Activated naive CD4-positive, alpha-beta T cell treated with anti-CD3 and anti-CD28 coated beads for 36 hours (primary cell): ENCODE data around the gene PPP2R3A. TPM values are rescaled to one million over a fixed set of nuclear protein-coding genes. Genes with fewer than 3 reads are reported as not detected.
A peak's percentile ranks its signal among the peaks of the same experiment; 100 is the strongest.
"Not testable (repeated sequence)": the region's sequence is repeated elsewhere in the genome, so short reads cannot be mapped to it uniquely, and the experiment has no call there.

Experiments used
- CTCF ChIA-PET: fragments of 350-600 bp; sonication (Branson Sonifier 250); formaldehyde crosslinking; loops from one replicate; lab custom pipeline; 2021; ENCODE audit warnings: antibody characterized with exemption; lab: Charles Lee
- DNase-seq: peaks from one replicate; pipeline ENCODE4 v3.0.0-alpha.2; 2020
- H3K27ac Mint-ChIP-seq: one replicate; pipeline ENCODE4 v1.8.0; 2021; ENCODE audit warnings: mild to moderate bottlenecking, mixed read lengths
- H3K27me3 Mint-ChIP-seq: one replicate; pipeline ENCODE4 v1.8.0; 2021; ENCODE audit warnings: low read depth, mixed read lengths
- H3K36me3 Mint-ChIP-seq: one replicate; pipeline ENCODE4 v1.8.0; 2021; ENCODE audit warnings: low read depth, mixed read lengths
- H3K4me1 Mint-ChIP-seq: one replicate; pipeline ENCODE4 v1.8.0; 2021; ENCODE audit warnings: low read depth, mixed read lengths
- H3K4me3 Mint-ChIP-seq: one replicate; pipeline ENCODE4 v1.8.0; 2021; ENCODE audit warnings: mild to moderate bottlenecking, moderate library complexity, mixed read lengths
- H3K9me3 Mint-ChIP-seq: one replicate; pipeline ENCODE4 v1.8.0; 2021; ENCODE audit warnings: mixed read lengths
- intact Hi-C: fragments of 100-400 bp; cut with micrococcal nuclease; formaldehyde crosslinking; loops from one replicate; pipeline ENCODE4 v1.15.1; 2023
- total RNA-seq, 2 experiments: library from RNA; stranded (reverse); gene quantifications; one replicate each; pipeline ENCODE4 v1.2.3, GENCODE V29; 2021

Gene PPP2R3A
- total RNA-seq, 2 experiments from 2014 or later: 0.17 TPM

DNA sequence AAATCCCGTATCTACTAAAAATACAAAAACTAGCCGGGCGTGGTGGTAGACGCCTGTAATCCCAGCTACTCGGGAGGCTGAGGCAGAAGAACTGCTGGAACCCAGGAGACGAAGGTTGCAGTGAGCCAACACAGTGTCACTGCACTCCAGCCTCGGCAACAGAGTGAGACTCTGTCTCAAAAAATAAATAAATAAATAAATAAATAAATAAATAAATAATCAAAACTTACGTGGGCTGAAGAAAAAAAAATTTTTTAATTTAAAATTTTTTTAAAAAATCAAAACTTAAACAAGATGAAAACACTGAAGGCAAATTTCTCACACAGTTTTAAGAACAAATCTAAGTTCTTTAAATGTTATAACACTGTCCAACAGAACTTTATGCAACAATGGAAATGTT, 216.2 kb downstream of the PPP2R3A start:
- Mint-ChIP-seq H3K36me3 (peaks cover 1% of the 10 kb centered on the region), H3K27ac (no peak overlapping the region), H3K27me3 (no peaks in the 10 kb centered on the region), H3K4me1 (peaks cover 84% of the 10 kb centered on the region), H3K4me3 (no peak overlapping the region), H3K9me3 (no peaks in the 10 kb centered on the region)
- CTCF ChIA-PET: interaction anchor here (0.8 to 1.7 kb wide), 2 partner anchors 10 to 69 kb away, joined by 3 to 6 read pairs; partner anchors contain the start of gene PCCB
- intact Hi-C loops: loop anchor here (1.0 kb wide), 1 partner anchor 12 kb away; no protein-coding TSS in a partner anchor
- DNase-seq: no peak

DNA sequence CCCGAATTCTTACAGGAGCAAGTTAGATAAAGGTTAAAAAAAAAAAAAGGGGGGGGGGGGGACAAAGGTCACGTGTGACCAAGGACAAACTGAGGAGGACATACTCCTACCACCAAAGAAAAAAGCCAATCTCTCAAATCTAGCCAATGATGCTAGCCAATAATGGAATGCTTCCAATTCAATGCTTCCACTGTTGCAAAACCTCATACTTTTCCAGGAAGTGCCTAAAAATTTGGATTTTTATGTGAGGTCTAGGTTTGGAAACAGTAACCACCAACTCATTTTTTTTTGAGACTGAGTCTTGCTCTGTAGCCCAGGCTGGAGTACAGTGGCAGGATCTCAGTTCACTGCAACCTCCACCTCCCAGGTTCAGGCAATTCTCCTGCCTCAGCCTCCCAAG, 219.2 kb downstream of the PPP2R3A start:
- Mint-ChIP-seq H3K4me1 (peaks cover 86% of the 10 kb centered on the region), H3K36me3 (no peaks in the 10 kb centered on the region), H3K27ac (no peak overlapping the region), H3K4me3 (no peak overlapping the region), H3K9me3 (no peaks in the 10 kb centered on the region), H3K27me3 (no peaks in the 10 kb centered on the region)
- intact Hi-C loops: no loop called here
- no peak for DNase-seq
- CTCF ChIA-PET: no interaction called here

DNA sequence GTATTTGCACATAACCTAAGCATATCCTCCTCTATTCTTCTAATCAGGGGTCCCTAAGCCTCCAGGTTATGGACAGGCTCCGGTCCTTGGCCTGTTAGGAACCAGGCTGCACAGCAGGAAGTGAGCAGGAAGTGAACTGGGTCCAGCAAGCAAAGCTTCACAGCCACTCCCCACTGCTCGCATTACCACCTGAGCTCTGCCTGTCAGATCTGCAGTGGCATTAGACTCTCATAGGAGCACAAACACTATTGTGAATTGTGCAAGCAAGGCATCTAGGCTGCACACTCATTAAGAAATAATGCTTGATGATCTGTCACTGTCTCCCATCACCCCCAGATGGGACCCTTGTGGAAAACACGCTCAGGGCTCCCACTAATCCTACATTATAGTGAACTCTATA, 220.8 kb downstream of the PPP2R3A start:
- CTCF ChIA-PET: no interaction called here
- Mint-ChIP-seq H3K9me3 (no peaks in the 10 kb centered on the region), H3K36me3 (peaks cover 10% of the 10 kb centered on the region), H3K27ac (no peak overlapping the region), H3K4me3 (no peak overlapping the region), H3K27me3 (no peaks in the 10 kb centered on the region), H3K4me1 (peaks cover 91% of the 10 kb centered on the region)
- intact Hi-C loops: no loop called here
- DNase-seq: peak; percentile 50

DNA sequence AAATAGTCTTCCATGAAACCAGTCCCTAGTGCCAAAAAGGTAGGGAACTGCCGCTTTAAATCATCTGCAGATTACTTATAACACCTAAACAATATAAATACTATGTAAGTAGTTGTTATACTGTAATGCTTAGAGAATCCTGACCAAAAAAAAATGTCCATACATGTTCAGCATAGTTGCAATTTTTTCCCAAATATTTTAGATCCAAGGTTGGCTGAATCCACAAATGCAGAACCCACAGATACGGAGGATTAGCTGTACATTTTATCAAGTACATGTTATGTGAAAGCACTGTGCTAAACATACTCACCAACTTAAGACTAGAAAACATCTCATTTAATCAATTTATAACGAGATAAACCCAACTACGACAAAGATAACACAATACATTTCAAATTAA, 221.3 kb downstream of the PPP2R3A start:
- H3K9me3 Mint-ChIP-seq: no peaks in the 10 kb centered on the region
- peaks cover 92% of the 10 kb centered on the region for H3K4me1 Mint-ChIP-seq
- no peak for DNase-seq
- peaks cover 14% of the 10 kb centered on the region for H3K36me3 Mint-ChIP-seq
- no peak overlapping the region for H3K4me3 Mint-ChIP-seq
- CTCF ChIA-PET: no interaction called here
- H3K27me3 Mint-ChIP-seq: no peaks in the 10 kb centered on the region
- intact Hi-C loops: no loop called here
- H3K27ac Mint-ChIP-seq: no peak overlapping the region

DNA sequence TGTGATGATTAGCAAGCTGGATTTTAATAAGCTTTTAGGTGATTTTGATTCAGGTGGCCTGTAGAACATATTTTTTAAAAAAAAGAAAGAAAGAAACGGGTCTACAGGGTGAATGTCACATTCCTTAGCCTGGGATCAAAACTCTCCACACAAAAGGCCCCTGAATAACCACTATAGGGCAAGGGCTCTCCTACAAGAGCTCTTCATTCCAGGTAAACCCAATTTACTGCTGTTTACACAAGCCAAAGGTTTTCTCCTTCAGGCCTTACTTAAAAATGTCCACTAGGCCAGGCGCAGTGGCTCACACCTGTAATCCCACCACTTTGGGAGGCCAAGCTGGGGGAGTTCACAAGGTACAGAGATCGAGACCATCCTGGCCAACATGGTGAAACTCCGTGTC, 222.3 kb downstream of the PPP2R3A start:
- Mint-ChIP-seq H3K4me1 (peaks cover 90% of the 10 kb centered on the region), H3K36me3 (peaks cover 22% of the 10 kb centered on the region), H3K4me3 (no peak overlapping the region), H3K27ac (no peak overlapping the region), H3K27me3 (no peaks in the 10 kb centered on the region), H3K9me3 (no peaks in the 10 kb centered on the region)
- intact Hi-C loops: no loop called here
- CTCF ChIA-PET: interaction anchor here (0.7 to 0.9 kb wide), 2 partner anchors 12 to 23 kb away, joined by 3 to 6 read pairs; no protein-coding TSS in a partner anchor
- no peak for DNase-seq

DNA sequence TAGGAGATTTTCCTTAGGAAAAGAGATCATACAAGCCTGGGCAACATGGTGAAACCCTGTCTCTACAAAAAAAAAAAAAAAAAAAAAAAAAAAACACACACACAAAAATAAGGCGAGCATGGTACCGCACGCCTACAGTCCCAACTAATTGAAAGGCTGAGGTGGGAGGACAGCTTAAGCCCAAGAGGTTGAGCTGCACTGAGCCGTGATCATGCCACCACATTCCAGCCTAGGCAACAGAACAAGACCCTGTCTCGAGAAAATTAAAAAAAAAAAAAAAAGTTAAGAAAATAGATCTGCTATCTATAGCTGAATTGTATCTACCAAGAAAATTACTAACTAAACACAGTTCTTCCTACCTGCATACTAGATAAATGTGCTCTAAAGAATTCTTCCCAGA, 223.5 kb downstream of the PPP2R3A start:
- peak overlapping the region; percentile 22 for H3K4me3 Mint-ChIP-seq
- intact Hi-C loops: no loop called here
- peaks cover 31% of the 10 kb centered on the region for H3K36me3 Mint-ChIP-seq
- no peaks in the 10 kb centered on the region for H3K9me3 Mint-ChIP-seq
- peaks cover 80% of the 10 kb centered on the region for H3K4me1 Mint-ChIP-seq
- no peaks in the 10 kb centered on the region for H3K27me3 Mint-ChIP-seq
- CTCF ChIA-PET: no interaction called here
- no peak overlapping the region for H3K27ac Mint-ChIP-seq
- no peak for DNase-seq

DNA sequence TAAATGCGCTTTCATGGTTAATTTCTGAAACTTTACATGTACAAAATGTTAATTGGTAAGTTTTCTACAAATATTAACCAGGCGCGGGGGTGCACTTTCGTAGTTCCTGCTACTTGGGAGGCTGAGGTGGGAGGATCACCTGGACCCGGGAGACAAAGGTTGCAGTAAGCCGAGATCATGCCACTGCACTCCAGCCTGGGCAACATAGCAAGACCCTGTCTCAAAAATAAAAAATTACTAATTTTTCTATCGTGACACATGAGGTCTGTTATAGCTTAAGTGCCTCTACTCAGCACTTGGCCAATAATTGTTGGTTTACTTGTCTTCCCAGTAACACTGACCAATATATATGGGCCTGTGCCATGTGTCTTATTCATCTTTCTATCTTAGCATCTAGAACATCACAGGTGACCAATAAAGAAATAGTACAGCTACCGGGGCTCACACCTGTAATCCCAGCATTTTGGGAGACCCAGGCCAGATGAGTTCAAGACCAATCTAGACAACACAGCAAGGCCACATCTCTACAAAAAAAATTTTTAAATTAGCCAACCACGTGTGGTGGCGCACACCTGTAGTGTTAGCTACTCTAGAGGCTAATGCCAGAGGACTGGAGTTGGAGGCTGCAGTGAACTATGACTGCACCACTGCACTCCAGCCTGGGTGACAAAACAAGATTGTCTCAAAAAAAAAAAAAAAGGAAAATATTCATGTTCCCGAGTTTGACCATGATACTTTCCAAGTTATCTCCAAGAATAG, 224.5 kb downstream of the PPP2R3A start:
- CTCF ChIA-PET: interaction anchor here (0.6 kb wide), 2 partner anchors 14 to 1461 kb away, joined by 3 to 7 read pairs; no protein-coding TSS in a partner anchor
- Mint-ChIP-seq H3K36me3 (peaks cover 41% of the 10 kb centered on the region), H3K9me3 (no peaks in the 10 kb centered on the region), H3K4me3 (peak overlapping the region; percentile 100), H3K4me1 (peaks cover 71% of the 10 kb centered on the region), H3K27me3 (no peaks in the 10 kb centered on the region), H3K27ac (peak overlapping the region; percentile 30)
- no peak for DNase-seq
- intact Hi-C loops: no loop called here

DNA sequence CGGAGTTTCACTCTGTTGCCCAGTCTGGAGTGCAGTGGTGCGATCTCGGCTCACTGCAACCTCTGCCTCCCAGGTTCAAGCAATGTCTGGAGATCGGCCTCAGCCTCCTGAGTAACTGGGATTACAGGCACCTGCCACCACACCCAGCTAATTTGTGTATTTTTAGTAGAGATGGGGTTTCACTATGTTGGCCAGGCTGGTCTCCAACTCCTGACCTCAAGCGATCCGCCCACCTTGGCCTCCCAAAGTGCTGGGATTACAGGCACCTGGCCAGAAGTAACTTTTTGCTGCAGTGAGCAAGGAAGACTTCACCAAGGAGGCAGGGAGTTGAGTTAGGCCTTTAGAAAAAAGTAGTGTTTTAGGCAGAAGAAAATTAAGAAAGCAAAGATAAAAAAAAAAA, 226.7 kb downstream of the PPP2R3A start:
- peak overlapping the region; percentile 94 for H3K27ac Mint-ChIP-seq
- H3K4me1 Mint-ChIP-seq: peaks cover 51% of the 10 kb centered on the region

DNA sequence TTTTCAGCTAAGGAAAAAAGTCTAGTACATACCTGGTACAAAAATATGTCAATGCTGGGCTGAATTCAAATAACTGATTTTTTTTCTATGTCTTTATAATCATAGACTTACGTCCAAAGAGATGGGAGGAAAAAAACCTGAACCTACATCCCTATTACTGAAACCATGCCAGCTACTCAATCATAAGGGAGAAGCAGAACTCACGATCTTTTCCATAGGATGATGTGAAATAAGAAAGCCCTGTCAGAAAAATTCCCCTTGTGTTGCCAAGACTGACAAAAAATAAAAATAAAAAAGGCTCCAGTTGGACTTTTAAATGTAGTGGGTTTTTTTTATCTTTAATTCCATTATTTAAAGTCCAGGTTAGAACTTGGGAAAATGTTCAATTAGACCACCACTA, 227.3 kb downstream of the PPP2R3A start:
- CTCF ChIA-PET: interaction anchor here (1.1 kb wide), 1 partner anchor 560 kb away, joined by 5 read pairs; the partner anchor contains the start of gene STAG1
- Mint-ChIP-seq H3K4me1 (peaks cover 49% of the 10 kb centered on the region), H3K36me3 (peaks cover 50% of the 10 kb centered on the region)

More for the DNA sequence above, 226.7 kb downstream of the PPP2R3A start:
- CTCF ChIA-PET, DNase-seq, H3K27me3 Mint-ChIP-seq, H3K9me3 Mint-ChIP-seq: not testable (repeated sequence)
- Mint-ChIP-seq H3K4me3 (peak overlapping the region; percentile 100), H3K36me3 (peaks cover 50% of the 10 kb centered on the region)
- intact Hi-C loops: loop anchor here (1.0 kb wide), 1 partner anchor 50 kb away; no protein-coding TSS in a partner anchor

DNA sequence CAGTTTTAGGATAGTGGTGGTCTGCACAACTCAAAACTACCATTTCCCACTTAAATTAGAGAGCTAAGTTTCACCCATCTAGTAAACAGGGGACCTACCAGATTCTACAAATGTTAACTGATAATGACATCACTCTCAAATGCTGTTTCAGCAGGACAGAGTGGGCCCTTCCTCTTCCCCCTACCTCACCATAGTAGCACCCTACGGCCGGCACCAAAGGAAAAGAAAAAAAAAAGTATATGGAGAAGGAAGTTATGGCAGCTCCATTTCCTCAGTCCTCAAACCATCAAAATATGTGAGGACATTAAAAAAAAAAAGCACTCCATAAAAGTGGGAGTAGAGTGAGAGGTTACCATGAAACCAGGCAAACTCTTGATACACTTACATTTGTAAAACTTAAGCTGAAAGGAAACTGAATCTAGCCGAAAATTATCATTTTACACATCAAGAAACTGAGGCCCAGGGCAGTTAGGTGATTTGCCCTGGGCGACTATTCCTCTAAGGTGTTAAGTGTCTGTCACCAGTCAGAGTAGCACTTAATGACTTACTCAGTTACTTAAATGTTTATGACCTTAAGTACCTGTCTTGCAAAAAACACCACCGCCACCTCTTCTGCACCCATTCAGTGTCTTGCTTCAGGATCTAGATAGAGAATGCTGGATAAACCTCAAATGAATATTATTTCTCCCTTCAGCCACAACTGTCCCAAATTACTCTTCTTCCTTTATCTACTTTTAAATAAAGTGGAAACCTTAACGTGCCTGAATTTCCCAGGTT, 227.9 kb downstream of the PPP2R3A start:
- Mint-ChIP-seq H3K4me3 (peak overlapping the region; percentile 100), H3K27ac (peak overlapping the region; percentile 94), H3K4me1 (peaks cover 45% of the 10 kb centered on the region), H3K36me3 (peaks cover 50% of the 10 kb centered on the region), H3K9me3 (no peaks in the 10 kb centered on the region), H3K27me3 (peaks cover 2% of the 10 kb centered on the region)
- CTCF ChIA-PET: interaction anchor here (0.6 to 1.1 kb wide), 2 partner anchors 559 to 599 kb away, joined by 4 to 5 read pairs; partner anchors contain the start of gene STAG1
- peak; percentile 51 for DNase-seq
- intact Hi-C loops: loop anchor here (1.0 to 2.0 kb wide), 3 partner anchors 11 to 197 kb away; no protein-coding TSS in a partner anchor

More for the DNA sequence above, 227.3 kb downstream of the PPP2R3A start:
- Mint-ChIP-seq H3K27ac (peak overlapping the region; percentile 94), H3K4me3 (peak overlapping the region; percentile 100), H3K9me3 (no peaks in the 10 kb centered on the region), H3K27me3 (peaks cover 2% of the 10 kb centered on the region)
- intact Hi-C loops: loop anchor here (1.0 kb wide), 3 partner anchors 11 to 51 kb away; no protein-coding TSS in a partner anchor
- no peak for DNase-seq

DNA sequence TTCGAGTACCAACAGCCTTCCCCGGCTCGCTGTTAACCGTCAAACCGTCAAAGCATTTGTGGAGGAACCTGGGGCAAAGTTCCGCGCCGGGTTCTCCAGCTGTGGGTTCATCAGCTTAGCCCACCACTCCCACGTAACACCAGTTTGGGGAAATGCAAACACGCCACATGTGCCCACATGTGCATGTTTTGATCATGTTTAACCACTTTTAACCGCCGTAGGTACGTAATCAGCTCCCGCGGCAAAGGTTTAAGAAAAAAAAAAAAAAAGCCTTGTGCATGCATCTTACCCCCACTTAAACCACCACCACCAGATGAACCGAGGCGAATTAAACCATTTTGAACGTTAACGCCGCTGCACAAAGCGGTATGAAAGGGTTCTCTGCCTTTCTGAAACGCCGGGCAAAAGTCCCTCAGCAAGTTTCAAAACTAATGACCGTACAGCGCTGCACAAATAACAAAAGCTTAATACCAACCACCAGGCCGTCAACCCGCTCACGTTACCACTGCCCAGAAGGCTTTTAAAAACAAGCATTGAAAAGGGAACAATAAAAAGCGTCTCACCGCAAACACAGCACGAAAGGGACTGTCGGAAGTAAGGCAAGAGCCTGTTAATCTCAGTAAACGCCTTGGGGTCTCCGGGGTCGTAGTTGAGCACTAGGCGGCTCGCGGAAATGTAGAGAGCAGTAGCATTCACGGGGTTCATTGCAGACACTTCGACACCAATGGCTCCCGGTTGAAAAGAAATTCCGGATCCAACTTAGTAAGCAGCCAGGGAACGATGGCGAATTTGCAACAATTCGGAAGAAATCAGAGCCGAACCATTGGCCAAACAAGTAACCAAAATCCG, 229.1 kb downstream of the PPP2R3A start:
- H3K4me1 Mint-ChIP-seq: peaks cover 36% of the 10 kb centered on the region
- intact Hi-C loops: loop anchor here (2.0 to 5.0 kb wide), 5 partner anchors 196 to 1957 kb away; no protein-coding TSS in a partner anchor
- peak; percentile 54 for DNase-seq
- peak overlapping the region; percentile 100 for H3K4me3 Mint-ChIP-seq
- peak overlapping the region; percentile 94 for H3K27ac Mint-ChIP-seq
- peaks cover 50% of the 10 kb centered on the region for H3K36me3 Mint-ChIP-seq
- peaks cover 2% of the 10 kb centered on the region for H3K27me3 Mint-ChIP-seq
- CTCF ChIA-PET: interaction anchor here (0.7 to 1.3 kb wide), 4 partner anchors 12 to 558 kb away, joined by 3 to 5 read pairs (median 4); partner anchors contain the start of genes PCCB and STAG1
- H3K9me3 Mint-ChIP-seq: no peaks in the 10 kb centered on the region
